Tibial nerve (tissue), 4 donors: ENCODE measurements around the gene MTA2. TPM values are rescaled to one million over a fixed set of nuclear protein-coding genes. Genes with fewer than 3 reads are reported as not detected.

Source experiments
- DNase-seq, 2 donors: peaks; one replicate each; pipeline ENCODE4 v3.0.0-alpha.2; 2019; ENCODE audit warnings: low spot score in 2 of 2
- H3K27ac ChIP-seq, 4 donors: fragments of 200-600 bp; sonication (generic) in 3 of 4; one replicate each; pipeline ENCODE4 v1.5.1; 2017 to 2019; ENCODE audit warnings: mild to moderate bottlenecking in 1 of 4
- H3K27me3 ChIP-seq, 2 donors: fragments of 200-600 bp; sonication (generic) in 1 of 2; one replicate each; pipeline versions ENCODE4 v1.5.1 to v1.6.0; 2017 to 2019
- H3K36me3 ChIP-seq, 3 donors: fragments of 200-600 bp; sonication (generic); one replicate each; pipeline ENCODE4 v1.5.1; 2018 to 2019
- H3K4me1 ChIP-seq, 4 donors: fragments of 200-600 bp; sonication (generic) in 3 of 4; one replicate each; pipeline ENCODE4 v1.5.1; 2017 to 2019
- H3K4me3 ChIP-seq, 4 donors: fragments of 200-600 bp; sonication (generic) in 3 of 4; one replicate each; pipeline ENCODE4 v1.5.1; 2017 to 2019; ENCODE audit warnings: mild to moderate bottlenecking in 1 of 4, moderate library complexity in 1 of 4
- H3K9me3 ChIP-seq, 4 donors: fragments of 200-600 bp; sonication (generic) in 3 of 4; one replicate each; pipeline ENCODE4 v1.5.1; 2017 to 2019
- EP300 ChIP-seq, 2 donors: sonication (generic); formaldehyde crosslinking; IDR thresholded peaks; one replicate each; pipeline ENCODE4 v1.6.1; 2017; ENCODE audit warnings: antibody characterized with exemption in 2 of 2, mild to moderate bottlenecking in 1 of 2
- POLR2A ChIP-seq, 2 donors: fragments of 450-650 bp; IDR thresholded peaks; one replicate each; pipeline ENCODE4 v1.6.1; 2017; ENCODE audit warnings: antibody characterized with exemption in 2 of 2, mild to moderate bottlenecking in 2 of 2, moderate library complexity in 2 of 2
- WGBS, 2 donors: methylation state at CpG; one replicate each; pipeline ENCODE4 v1.1.5; 2018; 5-methylcytosine and 5-hydroxymethylcytosine counted together
- total RNA-seq, 4 donors: library from RNA; depleted of rRNA; stranded (reverse); fragments of >200 nt; gene quantifications; one replicate each; pipeline ENCODE4 v1.1.0, GENCODE V29; 2016
- TF ChIP-seq, protein P1 (sequence below), 5 experiments: fragments of 200-600 bp in 3 of 5; fragments of 450-650 bp in 2 of 5; sonication (generic) in 3 of 5; IDR thresholded peaks; one replicate each; pipeline ENCODE4 v1.5.1; 2016 to 2019; ENCODE audit warnings: antibody characterized with exemption in 5 of 5, mild to moderate bottlenecking in 3 of 5, moderate library complexity in 2 of 5

Gene MTA2
- total RNA-seq, 4 donors from 2014 or later = 79.5 to 95.3 (median 88.8) TPM

DNA sequence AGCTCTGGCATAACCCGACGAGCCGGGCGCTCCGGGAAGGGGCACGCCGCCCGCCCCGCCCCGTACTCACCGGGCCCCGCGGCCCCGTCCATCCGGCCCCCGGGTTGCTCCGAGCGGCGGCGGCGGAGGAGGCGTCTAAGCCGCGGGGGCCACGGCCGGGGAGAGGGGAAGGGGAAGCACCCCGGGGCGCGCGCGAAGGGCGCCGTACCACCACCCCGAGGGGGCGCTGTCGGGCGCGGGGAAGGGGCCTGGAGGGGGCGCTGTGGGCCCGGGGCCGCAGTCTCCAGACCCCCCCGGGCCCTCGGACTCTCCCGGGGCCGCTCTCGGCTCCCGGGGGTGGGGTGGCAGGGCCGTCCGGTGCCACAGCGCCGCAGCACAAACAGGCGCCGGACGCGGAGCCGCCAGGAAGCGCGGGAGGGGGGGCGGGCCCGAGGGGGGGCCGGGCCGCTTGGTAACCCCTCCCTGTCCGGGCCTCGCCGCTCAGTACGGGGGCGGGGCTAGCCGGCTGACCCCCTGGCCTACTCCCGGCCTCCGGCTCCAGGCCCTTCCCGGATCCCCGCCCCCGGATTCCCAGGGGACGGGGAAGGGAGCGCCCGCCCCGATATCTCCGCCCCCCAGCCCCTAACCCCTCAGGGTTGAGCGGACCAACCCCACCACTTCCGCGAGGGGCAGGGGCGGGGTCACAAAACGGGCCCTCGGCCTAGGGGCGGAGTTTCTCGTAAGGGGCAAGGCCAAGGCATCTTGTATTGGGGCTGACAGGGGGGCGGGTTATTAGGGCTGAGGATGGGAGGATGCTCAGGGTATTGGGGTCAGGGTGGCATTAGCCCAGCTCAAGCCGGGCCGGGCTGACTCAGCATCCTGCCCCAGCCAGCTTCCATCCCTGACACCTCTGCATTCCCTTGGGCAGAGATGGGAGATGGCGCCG is 11.0 kb upstream of the MTA2 start, which contains the start of the genes EML3 and ROM1:
EML3 (minus strand) TSS at position 410 of the 925 bp plus-strand sequence; CDS start at position 92, 318 bp downstream.
ROM1 (plus strand) TSS at position 892 of the 925 bp plus-strand sequence; CDS start at position 917, 25 bp downstream.
- DNase-seq = peak; percentile 79 to 89
- Histone ChIP-seq H3K36me3 (peaks cover 0 to 70% (median 0%) of the 10 kb centered on the region in 3 donors), H3K27me3 (no peaks in the 10 kb centered on the region), H3K4me3 (peak within 1 kb of the TSS; percentile 65 to 75 (median 71)), H3K9me3 (no peaks in the 10 kb centered on the region), H3K4me1 (peaks cover 6 to 37% (median 16%) of the 10 kb centered on the region in 4 donors), H3K27ac (peak within 1 kb of the TSS; percentile 88 to 96 (median 95))
- 0 to 2% methylated on average over 11 to 50 of the region's 91 CpGs for WGBS, 2 donors
- TF ChIP-seq, protein P1, sequence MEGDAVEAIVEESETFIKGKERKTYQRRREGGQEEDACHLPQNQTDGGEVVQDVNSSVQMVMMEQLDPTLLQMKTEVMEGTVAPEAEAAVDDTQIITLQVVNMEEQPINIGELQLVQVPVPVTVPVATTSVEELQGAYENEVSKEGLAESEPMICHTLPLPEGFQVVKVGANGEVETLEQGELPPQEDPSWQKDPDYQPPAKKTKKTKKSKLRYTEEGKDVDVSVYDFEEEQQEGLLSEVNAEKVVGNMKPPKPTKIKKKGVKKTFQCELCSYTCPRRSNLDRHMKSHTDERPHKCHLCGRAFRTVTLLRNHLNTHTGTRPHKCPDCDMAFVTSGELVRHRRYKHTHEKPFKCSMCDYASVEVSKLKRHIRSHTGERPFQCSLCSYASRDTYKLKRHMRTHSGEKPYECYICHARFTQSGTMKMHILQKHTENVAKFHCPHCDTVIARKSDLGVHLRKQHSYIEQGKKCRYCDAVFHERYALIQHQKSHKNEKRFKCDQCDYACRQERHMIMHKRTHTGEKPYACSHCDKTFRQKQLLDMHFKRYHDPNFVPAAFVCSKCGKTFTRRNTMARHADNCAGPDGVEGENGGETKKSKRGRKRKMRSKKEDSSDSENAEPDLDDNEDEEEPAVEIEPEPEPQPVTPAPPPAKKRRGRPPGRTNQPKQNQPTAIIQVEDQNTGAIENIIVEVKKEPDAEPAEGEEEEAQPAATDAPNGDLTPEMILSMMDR (IDR thresholded peaks at IDR 0.05) = peak; percentile 97 to 99 (median 98)
- TF ChIP-seq POLR2A (IDR thresholded peaks at IDR 0.05) (peak in 1 of 2 donors; percentile 40), EP300 (IDR thresholded peaks at IDR 0.05) (peak; percentile 21 to 38)

GRCh38 chr11:62611705-62612365 is 10.2 kb upstream of the MTA2 start:
- WGBS, 2 donors = 0 to 1% methylated on average over 30 to 34 of the region's 34 CpGs
- Histone ChIP-seq H3K27ac (peak overlapping the region; percentile 88 to 96 (median 95)), H3K9me3 (no peaks in the 10 kb centered on the region), H3K4me3 (peak overlapping the region; percentile 65 to 75 (median 71)), H3K4me1 (peaks cover 6 to 40% (median 16%) of the 10 kb centered on the region in 4 donors), H3K36me3 (peaks cover 0 to 70% (median 0%) of the 10 kb centered on the region in 3 donors), H3K27me3 (no peaks in the 10 kb centered on the region)
- TF ChIP-seq, protein P1 (IDR thresholded peaks at IDR 0.05) = no peak
- TF ChIP-seq POLR2A (IDR thresholded peaks at IDR 0.05) (no peak), EP300 (IDR thresholded peaks at IDR 0.05) (peak in 1 of 2 donors; percentile 31)
- no peak for DNase-seq

GRCh38 chr11:62610814-62611704 is 9.4 kb upstream of the MTA2 start:
- Histone ChIP-seq H3K9me3 (no peaks in the 10 kb centered on the region), H3K36me3 (peaks cover 0 to 70% (median 0%) of the 10 kb centered on the region in 3 donors), H3K4me3 (peak overlapping the region; percentile 65 to 75 (median 71)), H3K4me1 (peaks cover 6 to 40% (median 16%) of the 10 kb centered on the region in 4 donors), H3K27me3 (no peaks in the 10 kb centered on the region), H3K27ac (peak overlapping the region; percentile 88 to 96 (median 95))
- 47 to 52% methylated on average over 19 to 27 of the region's 28 CpGs for WGBS, 2 donors
- TF ChIP-seq POLR2A (IDR thresholded peaks at IDR 0.05) = no peak
- TF ChIP-seq, protein P1 (IDR thresholded peaks at IDR 0.05) = no peak
- no peak for TF ChIP-seq EP300 (IDR thresholded peaks at IDR 0.05)
- no peak for DNase-seq

DNA sequence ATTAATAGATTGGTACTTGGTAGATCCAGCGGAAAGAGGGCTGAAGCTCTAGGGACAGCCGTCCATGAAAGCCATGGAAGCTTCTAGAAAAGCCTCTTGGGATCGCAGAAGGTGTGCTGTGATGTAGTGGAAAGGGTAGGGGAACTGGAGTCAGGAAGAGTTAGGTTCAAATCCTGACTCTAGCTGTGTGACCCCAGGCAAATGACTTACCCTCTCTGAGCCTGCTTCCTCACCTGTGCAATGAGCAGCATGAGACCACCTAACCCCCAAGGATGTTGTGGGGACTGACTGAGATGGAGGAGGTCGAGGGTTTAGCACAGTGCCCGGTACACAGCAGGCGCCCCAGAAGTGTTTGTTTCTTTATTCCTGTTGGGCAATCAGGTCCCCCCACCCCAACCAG is 8.7 kb upstream of the MTA2 start:
- H3K36me3 ChIP-seq = peaks cover 0 to 70% (median 0%) of the 10 kb centered on the region in 3 donors
- 85 to 89% methylated on average over 6 of the region's 6 CpGs for WGBS, 2 donors
- DNase-seq = no peak

More for the DNA sequence above, 8.7 kb upstream of the MTA2 start:
- Histone ChIP-seq H3K9me3 (no peaks in the 10 kb centered on the region), H3K4me3 (no peak overlapping the region), H3K4me1 (peaks cover 6 to 42% (median 16%) of the 10 kb centered on the region in 4 donors), H3K27ac (peak overlapping the region in 3 of 4 donors; percentile 95 to 96 (median 95)), H3K27me3 (no peaks in the 10 kb centered on the region)
- TF ChIP-seq, protein P1 (IDR thresholded peaks at IDR 0.05) = no peak
- no peak for TF ChIP-seq EP300 (IDR thresholded peaks at IDR 0.05)
- no peak for TF ChIP-seq POLR2A (IDR thresholded peaks at IDR 0.05)
